GM18526 (cell line): ENCODE data around the gene SEMA3F.
A peak's percentile ranks its signal among the peaks of the same experiment; 100 is the strongest.

Source experiments
- POLR2A ChIP-seq: IDR thresholded peaks from 3 replicates; pipeline ENCODE4 v1.6.1; 2011; ENCODE audit not compliant: insufficient read length; ENCODE audit errors: extremely low read depth

The SEMA3F gene

GRCh38 chr3:50215529-50215928 lies 60.4 kb downstream of the SEMA3F start:
- no peak for TF ChIP-seq POLR2A

DNA sequence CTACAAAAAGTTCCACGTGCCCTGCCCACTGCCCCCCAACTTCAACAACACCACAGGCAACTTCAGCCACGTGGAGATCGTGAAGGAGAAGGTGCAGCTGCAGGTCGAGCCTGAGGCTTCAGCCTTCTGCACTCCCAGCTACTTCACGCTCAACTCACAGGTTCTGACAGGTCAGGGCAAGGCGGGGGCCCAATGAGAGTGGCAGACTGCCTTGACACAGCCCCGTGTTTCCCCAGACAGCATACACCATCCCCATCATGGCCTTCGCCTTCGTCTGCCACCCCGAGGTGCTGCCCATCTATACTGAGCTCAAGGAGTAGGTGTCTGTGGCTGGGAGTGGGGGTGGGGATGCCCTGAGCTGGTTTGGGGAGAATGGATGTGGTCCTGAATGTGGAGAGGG lies 62.6 kb downstream of the SEMA3F start:
- no peak for TF ChIP-seq POLR2A

DNA sequence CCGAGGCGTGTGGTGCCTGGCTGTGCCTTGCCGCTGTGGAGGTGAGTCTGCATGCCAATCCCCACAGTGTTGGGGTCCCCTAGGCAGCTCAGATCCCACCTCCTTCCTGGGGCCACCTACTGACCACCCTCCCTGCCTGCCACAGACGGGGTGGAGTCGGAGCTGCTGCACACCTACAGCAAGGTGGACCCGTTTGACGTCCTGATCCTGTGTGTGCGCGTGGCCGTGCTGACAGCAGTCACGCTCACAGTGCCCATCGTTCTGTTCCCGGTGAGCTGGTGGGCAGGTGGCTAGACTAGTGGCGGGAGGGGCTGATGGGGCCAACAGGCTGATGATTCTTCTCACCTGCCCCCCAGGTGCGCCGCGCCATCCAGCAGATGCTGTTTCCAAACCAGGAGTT lies 63.3 kb downstream of the SEMA3F start:
- no peak for TF ChIP-seq POLR2A

- TF ChIP-seq POLR2A, result no peak
These were observed 64.2 kb downstream of the SEMA3F start for GRCh38 chr3:50219285-50219684.

GRCh38 chr3:50220109-50220508 lies 65.0 kb downstream of the SEMA3F start:
- no peak for TF ChIP-seq POLR2A

DNA sequence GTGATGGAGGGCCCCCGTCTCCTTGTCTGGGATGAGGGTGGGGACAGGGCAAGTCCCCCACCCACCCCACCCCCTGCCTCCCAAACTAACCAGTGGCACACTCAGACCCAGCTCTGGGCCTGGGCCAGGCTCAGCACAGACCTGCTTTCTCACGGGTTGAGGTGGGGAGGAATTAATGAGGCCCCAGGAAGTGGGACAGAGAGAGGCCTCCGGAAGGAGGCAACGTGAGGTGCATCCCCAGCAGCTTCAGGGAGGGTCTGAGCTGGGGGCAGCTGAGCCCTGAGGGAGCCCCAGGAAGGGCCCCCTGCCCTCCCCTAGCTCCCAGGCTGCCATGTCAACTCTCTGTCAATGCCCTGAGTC lies 65.9 kb downstream of the SEMA3F start:
- TF ChIP-seq POLR2A, result no peak

DNA sequence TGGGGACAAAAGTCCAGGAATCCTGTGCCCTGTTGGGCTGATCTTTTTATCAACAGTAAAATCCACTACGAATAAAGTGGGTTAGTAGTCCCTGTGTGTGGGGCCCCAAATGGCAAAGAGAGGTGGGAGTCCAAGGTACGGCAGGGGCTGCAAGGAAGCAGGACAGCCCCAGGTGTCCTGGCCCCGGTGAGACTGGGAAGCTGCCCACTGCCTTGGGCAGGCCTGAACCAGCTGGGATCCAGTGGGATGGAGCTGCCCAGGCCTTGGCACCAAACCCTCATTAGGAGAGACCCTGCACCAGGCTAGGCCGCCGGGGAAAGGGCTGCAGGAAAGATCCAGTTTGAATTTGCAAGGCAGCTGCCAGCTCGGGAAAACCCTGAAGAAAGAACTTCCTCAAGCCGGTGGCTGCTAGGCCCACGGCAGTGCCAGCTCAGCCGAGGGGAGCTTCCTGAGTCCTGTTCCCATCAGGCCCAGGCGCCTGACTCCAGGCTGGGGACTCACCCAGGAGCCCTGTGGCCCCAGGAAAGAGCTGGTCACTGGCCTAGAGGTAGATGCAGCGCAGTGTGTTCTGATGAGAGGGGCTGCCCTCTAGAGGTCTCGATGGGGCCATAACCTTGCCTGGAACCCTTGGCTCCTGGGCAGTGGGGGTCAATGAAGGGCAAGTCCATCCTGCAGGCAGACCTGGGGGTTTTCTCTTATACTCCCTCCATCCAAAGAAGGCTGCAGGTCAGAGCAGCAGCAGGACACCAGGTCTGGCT lies 66.5 kb downstream of the SEMA3F start:
- TF ChIP-seq POLR2A, result no peak

- TF ChIP-seq POLR2A, result no peak
These were observed 67.0 kb downstream of the SEMA3F start for GRCh38 chr3:50222169-50222528.

GRCh38 chr3:50224639-50225038 lies 69.5 kb downstream of the SEMA3F start:
- TF ChIP-seq POLR2A, result no peak

DNA sequence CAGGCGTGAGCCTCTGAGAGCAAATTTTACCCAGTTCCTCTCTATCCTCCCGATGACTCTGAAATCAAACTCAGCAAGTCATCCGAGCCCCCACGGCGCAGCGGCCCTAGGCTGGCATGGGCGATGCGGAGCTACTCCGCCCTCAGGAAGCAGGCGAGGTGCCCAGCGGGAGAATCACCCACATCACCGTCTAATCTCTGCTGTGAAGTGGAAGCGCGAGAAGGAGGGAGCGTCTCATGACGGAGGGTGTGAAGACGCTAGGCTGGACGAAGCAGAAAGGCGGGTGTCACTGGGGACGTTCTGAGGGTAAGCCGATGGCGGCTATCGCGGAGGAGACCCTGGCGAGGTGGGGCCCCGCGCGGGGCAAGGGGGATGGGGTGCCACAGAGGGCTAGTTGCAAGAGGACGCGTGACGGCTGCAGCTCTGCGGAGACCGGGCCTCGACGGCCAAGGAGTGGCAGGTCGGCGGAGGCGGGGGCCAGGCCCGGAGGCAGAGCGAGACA lies 71.8 kb downstream of the SEMA3F start:
- TF ChIP-seq POLR2A, result no peak

DNA sequence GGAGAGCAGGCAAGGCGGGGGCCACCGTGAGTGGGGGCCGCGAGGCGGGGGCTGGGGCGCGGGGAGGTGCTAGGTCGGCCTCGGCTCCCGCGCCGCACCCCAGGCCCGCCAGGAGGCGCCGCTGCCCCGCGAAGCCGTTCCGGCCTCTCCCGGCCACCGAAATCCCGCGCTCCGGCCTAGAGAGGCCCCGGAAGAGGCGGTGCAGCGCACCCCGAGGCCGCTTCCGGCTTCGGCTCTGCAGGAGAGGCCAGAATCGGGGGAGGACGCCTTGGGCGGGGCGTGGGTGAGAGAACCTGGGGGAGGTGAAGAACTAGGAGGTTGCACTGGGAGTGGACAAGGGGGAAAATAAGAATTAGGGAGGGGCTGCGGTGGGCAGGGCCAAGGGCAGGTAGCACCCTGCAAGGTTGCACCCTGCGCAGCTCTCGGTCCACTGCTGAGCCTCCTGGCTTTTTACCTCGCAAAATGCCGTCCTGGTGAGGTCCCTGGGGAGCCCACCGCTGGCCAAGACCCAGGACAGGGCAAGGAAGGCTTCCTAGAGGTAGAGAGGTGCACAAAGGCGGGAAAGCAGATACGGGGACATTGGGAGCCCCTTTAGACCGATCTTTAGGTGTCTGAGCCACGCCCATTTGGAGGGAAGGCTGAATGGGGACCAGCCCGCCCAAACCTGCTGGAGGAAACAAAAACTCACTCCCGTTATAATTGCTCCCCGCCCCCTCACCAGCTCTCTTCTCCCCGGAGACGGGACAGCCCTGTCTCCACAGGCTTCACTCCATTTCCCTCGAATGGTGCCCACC lies 72.5 kb downstream of the SEMA3F start:
- peak; percentile 59 for TF ChIP-seq POLR2A

- TF ChIP-seq POLR2A, result no peak
These were observed 74.4 kb downstream of the SEMA3F start for GRCh38 chr3:50229490-50229889.

DNA sequence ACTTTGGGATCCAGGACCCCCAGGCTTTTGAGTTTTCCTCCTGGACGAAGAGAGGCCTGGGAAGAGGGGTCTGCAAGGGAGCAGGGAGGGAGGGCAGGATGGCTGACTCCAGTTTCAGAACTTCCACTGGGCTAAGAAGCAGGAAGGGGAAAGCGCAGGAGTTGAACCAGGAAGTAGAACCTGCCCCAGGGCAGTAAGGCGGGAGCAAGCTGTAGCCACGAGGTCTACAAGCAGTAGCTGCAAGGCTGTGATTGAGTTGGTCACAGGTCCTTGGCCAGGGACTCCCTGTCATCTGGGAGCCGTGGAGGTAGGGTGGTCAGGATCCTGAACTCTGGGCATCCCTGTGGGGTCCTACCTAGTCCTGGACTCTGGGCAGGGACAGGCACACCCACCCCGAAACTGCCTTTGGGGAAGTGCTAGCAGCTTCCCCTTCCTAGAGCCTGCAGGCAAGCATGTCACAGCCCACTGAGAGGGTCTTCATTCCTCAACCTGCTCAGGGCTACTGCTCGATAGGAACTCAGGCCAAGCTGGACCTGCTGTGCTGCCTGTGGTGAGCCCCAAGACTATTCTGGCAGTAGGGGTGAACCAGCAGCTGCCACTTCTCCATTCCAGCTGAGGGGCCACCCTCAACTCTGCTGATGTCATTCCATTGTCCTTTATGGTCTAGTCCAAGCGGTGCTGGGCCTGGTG lies 75.1 kb downstream of the SEMA3F start:
- TF ChIP-seq POLR2A, result no peak

GRCh38 chr3:50230794-50231125 lies 75.6 kb downstream of the SEMA3F start:
- TF ChIP-seq POLR2A, result no peak

DNA sequence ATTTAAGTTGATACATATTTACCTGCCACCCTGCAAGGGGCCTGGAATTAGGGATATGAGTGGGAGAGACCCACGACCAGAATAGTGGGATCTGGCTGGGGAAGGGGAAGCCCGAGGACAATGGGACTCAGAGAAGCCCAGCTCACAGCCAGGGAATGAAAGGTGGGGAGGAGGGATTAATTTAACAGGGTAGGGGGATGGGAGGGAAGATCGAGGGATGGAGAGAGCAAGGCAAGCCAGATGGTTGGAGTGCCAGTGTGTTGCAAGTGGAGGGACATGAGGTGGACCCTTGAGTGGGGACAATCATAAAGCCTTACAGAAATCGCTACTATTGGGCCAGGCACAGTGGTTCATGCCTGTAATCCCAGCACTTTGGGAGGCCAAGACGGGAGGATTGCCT lies 76.5 kb downstream of the SEMA3F start:
- no peak for TF ChIP-seq POLR2A

DNA sequence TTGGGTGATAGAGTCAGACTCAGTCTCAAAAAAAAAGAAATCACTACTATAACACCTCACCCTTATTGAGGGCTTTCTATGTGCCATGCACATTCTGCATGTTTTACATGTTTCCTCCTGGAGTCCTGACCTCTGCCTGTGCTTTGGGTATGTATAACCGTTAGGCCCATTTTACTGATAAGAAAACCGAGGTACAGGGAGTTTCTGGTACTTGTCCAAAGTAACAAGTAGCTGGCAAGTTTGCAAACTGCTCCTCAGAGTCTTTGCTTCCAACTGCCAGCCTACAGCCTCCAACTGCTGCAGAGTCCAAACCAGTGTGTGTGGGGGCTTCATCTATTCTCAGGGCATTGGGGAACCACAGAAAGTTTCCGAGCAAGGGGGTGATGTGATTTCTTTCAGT lies 77.2 kb downstream of the SEMA3F start:
- no peak for TF ChIP-seq POLR2A

DNA sequence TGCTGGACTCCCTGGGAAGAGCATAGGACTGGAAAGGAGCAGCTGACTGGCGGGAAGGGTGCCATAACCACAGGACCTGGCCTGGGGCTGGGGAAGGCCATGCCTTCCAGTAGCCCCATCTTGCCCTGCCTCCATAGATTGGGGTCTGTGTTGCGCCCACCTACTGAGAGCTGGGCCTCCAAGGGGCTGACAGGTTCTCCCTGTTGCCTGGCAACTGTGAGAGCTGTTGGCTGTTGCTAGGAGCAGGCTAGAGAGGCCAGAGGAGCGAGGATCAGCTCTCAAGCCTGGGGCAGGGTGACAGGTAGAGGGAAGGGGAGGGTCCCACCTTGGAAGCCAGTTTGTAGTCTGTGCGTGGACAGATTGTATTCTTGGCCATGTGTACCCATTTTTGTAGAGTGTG lies 78.1 kb downstream of the SEMA3F start:
- no peak for TF ChIP-seq POLR2A
